ENCODE results near the gene CHST7. TPM values are rescaled to one million over a fixed set of nuclear protein-coding genes. Genes with fewer than 3 reads are reported as not detected.

CHST7 gene
- total and polyA plus RNA-seq, 2 of the 13 experiments (the other 11 are each of a cell fraction or from before 2014, with no cell fraction given), result 2.4 to 5.2 TPM

GRCh38 chrX:46601283-46601682, 27.7 kb downstream of the CHST7 start:
- H4K20me1 ChIP-seq (ENCODE audit: insufficient read depth, low read length), result no peaks in the 10 kb centered on the region
- H3K79me2 ChIP-seq (ENCODE audit: insufficient read depth, low read length), result no peaks in the 10 kb centered on the region
- H3K9ac ChIP-seq (ENCODE audit: insufficient read depth, low read depth, low read length), result no peak overlapping the region
- no peak for DNase-seq (ENCODE audit: low spot score)
- intact Hi-C loops (cut with micrococcal nuclease; ENCODE audit: unreplicated experiment), result no loop called here
- in situ Hi-C loops (cut with HindIII; ENCODE audit: extremely low pct_ligation_motif_present, low pct_unique_long_range_greater_than_20kb), result no loop called here
- no peaks in the 10 kb centered on the region for H3K9me3 ChIP-seq (ENCODE audit: low read length)
- no peak overlapping the region for H3K4me3 ChIP-seq (replicated peaks in 1 of 3; ENCODE audit: insufficient read depth in 1 of 3, low read depth in 2 of 3, low read length in 3 of 3)
- no peak for FAIRE-seq
- 63% methylated on average over 4 of the region's 6 CpGs for WGBS (ENCODE audit: low lambda C conversion rate)
- H3K4me1 ChIP-seq (ENCODE audit: insufficient read depth, low read length), result no peaks in the 10 kb centered on the region
- no peak overlapping the region for H3K27ac ChIP-seq (ENCODE audit: extremely low read length, insufficient read depth, low read length)
- POLR2A ChIA-PET, result no interaction called here
- no peak overlapping the region for H2AFZ ChIP-seq (ENCODE audit: low read length)
- H3K27me3 ChIP-seq (ENCODE audit: control insufficient read depth in 1 of 2, insufficient read depth in 2 of 2, low read length in 2 of 2), result no peaks in the 10 kb centered on the region
- no TSS peak for BruUV-seq (replicated peaks)
- H3K36me3 ChIP-seq (replicated peaks in 1 of 2; ENCODE audit: control insufficient read depth in 1 of 2, insufficient read depth in 2 of 2, low read length in 2 of 2), result no peaks in the 10 kb centered on the region; a peak in 1 of 5 replicates
- H3K4me2 ChIP-seq (ENCODE audit: low read depth, low read length), result no peak overlapping the region
- no peak for ATAC-seq
- CTCF ChIA-PET (ENCODE audit: low intra/inter-chr PET ratio, low total read pairs), result no interaction called here
- TF ChIP-seq FOXO1 (CRISPR knock-in tag; IDR thresholded peaks at IDR 0.05) (no peak), TSC22D2 (CRISPR knock-in tag; IDR thresholded peaks at IDR 0.05; ENCODE audit: borderline replicate concordance) (no peak), SP1 (IDR thresholded peaks at IDR 0.05) (no peak), SP1 (CRISPR knock-in tag; IDR thresholded peaks at IDR 0.05) (no peak), CBX1 (IDR thresholded peaks at IDR 0.05; ENCODE audit: low read depth) (no peak), MAX (IDR thresholded peaks at IDR 0.05) (no peak), FOXA1 (IDR thresholded peaks at IDR 0.05) (no peak), FOXA1 (CRISPR knock-in tag; IDR thresholded peaks at IDR 0.05) (no peak), ATRX (CRISPR knock-in tag; IDR thresholded peaks at IDR 0.05; ENCODE audit: borderline replicate concordance) (no peak), POGK (CRISPR knock-in tag; conservative IDR thresholded peaks at IDR 0.05) (no peak), ARNT2 (CRISPR knock-in tag; IDR thresholded peaks at IDR 0.05; ENCODE audit: low read depth) (no peak), ARID5B (CRISPR knock-in tag; IDR thresholded peaks at IDR 0.05) (no peak), ESRRA (CRISPR knock-in tag; IDR thresholded peaks at IDR 0.05; ENCODE audit: low read depth) (no peak)
- TF ChIP-seq, protein P1, sequence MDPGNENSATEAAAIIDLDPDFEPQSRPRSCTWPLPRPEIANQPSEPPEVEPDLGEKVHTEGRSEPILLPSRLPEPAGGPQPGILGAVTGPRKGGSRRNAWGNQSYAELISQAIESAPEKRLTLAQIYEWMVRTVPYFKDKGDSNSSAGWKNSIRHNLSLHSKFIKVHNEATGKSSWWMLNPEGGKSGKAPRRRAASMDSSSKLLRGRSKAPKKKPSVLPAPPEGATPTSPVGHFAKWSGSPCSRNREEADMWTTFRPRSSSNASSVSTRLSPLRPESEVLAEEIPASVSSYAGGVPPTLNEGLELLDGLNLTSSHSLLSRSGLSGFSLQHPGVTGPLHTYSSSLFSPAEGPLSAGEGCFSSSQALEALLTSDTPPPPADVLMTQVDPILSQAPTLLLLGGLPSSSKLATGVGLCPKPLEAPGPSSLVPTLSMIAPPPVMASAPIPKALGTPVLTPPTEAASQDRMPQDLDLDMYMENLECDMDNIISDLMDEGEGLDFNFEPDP (CRISPR knock-in tag; conservative IDR thresholded peaks at IDR 0.05), result no peak
- TF ChIP-seq, protein P2, sequence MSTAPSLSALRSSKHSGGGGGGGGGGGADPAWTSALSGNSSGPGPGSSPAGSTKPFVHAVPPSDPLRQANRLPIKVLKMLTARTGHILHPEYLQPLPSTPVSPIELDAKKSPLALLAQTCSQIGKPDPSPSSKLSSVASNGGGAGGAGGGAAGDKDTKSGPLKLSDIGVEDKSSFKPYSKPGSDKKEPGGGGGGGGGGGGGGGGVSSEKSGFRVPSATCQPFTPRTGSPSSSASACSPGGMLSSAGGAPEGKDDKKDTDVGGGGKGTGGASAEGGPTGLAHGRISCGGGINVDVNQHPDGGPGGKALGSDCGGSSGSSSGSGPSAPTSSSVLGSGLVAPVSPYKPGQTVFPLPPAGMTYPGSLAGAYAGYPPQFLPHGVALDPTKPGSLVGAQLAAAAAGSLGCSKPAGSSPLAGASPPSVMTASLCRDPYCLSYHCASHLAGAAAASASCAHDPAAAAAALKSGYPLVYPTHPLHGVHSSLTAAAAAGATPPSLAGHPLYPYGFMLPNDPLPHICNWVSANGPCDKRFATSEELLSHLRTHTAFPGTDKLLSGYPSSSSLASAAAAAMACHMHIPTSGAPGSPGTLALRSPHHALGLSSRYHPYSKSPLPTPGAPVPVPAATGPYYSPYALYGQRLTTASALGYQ (CRISPR knock-in tag; IDR thresholded peaks at IDR 0.05), result no peak
- TF ChIP-seq, protein P3, sequence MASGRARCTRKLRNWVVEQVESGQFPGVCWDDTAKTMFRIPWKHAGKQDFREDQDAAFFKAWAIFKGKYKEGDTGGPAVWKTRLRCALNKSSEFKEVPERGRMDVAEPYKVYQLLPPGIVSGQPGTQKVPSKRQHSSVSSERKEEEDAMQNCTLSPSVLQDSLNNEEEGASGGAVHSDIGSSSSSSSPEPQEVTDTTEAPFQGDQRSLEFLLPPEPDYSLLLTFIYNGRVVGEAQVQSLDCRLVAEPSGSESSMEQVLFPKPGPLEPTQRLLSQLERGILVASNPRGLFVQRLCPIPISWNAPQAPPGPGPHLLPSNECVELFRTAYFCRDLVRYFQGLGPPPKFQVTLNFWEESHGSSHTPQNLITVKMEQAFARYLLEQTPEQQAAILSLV (CRISPR knock-in tag; IDR thresholded peaks at IDR 0.05; ENCODE audit: borderline replicate concordance), result no peak

All from HepG2 (cell line).